CD1c-positive myeloid dendritic cell (primary cell): Measurements from ENCODE around the gene RPLP2.

Experiments
- DNase-seq: peaks from one replicate; pipeline ENCODE4 v3.0.0-alpha.2; 2016; ENCODE audit errors: extremely low spot score

RPLP2 gene

DNA sequence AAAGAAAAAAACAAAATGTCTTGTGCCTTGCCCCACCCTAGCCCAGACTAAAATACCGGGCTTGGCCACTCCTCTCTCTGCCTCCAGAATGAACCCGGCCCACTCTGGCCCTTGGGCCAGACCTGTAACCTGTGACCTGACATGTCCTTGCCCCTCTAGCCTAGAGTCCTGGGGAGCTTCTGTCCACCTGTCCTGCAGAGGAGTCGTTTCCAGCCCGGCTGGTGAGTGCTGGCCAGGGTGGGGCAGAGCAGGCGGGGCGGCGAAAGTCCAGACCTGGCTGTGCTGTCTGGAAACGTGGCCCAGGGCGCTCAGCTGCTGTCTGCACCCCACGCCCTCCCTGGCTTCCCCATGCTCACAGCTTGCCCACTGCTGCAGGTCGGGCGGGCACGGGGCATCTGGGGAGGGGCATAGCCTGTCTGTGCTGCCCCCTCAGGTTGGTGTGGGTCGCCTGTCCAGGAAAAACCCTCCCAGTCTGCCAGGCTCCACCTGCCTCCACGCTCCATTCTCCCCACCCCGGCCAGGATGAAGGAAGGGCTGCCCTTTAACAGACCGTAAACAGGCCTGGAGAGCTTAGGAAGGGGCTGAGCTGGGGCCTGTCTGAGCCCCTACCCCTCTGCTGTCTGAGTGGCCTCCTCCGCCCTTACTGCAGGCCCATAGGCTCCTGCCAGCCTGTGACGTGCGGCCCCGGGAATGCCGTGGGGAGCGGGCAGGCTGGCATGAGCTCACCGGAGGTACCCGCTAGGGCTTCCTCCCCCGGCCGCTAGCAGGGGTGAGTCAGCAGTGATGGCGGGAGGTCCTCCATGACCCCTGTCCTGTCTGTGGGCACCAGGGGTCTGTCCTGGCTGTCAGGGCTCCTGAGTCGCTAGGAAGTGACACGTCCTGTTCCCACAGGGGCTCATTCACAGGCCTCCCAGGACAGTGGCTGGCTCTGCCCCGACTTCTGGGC, 24.9 kb downstream of the RPLP2 start:
- peak; percentile 57 for DNase-seq

DNA sequence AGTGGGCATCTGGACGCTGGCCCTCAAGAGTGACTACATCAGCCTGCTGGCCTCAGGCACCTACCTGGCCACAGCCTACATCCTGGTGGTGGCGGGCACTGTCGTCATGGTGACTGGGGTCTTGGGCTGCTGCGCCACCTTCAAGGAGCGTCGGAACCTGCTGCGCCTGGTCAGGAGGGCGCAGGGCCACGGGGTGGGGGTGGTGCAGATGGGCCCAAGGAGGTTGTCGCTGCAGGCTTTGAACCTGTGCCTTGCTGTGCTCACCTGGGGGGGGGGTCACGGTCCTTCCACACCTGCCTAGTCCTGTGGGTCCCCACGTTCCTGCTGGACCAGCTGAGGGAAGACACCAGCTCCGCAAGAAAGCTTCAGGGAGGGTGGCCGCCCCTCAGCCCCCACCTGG, 26.5 kb downstream of the RPLP2 start:
- no peak for DNase-seq

DNA sequence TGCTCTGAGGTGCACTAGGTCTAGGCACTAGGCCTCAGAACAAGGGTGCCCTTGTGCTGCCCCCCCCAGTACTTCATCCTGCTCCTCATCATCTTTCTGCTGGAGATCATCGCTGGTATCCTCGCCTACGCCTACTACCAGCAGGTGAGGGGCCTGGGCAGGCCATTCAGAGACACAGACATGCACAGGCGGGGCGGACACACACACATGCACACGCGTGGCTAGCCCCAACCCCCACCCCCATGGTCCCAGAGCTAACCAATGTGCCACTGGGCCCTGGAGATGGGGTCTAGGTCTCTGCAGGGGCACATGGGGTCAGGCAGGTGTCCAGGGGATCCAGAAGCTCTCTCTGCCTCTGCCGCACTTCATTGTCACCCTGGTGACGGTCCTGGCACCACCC, 26.9 kb downstream of the RPLP2 start:
- no peak for DNase-seq

DNA sequence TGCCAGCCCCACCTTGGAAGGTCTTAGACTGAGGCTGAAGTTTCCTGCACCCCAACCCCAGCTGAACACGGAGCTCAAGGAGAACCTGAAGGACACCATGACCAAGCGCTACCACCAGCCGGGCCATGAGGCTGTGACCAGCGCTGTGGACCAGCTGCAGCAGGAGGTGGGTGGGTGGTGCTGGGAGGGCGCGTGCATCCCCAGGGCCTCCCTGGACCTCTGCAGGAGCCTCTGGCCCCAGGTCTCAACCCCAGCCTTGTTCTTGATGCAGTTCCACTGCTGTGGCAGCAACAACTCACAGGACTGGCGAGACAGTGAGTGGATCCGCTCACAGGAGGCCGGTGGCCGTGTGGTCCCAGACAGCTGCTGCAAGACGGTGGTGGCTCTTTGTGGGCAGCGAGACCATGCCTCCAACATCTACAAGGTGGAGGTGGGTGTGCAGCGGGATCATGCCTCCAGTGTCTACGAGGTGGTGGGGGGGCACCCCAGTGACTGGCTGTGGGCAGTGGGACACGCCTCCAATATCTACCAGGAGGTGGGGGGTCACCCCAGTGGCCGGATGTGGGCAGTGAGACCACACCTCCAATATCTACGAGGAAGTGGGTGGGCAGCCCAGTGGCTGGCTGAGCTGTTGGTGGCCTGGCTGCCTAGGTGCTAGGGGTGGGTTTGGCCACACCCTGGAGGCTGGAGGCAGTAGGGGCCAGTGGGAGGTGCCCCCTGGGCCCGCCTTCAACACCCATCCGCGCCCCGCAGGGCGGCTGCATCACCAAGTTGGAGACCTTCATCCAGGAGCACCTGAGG, 27.6 kb downstream of the RPLP2 start:
- DNase-seq, result no peak

DNA sequence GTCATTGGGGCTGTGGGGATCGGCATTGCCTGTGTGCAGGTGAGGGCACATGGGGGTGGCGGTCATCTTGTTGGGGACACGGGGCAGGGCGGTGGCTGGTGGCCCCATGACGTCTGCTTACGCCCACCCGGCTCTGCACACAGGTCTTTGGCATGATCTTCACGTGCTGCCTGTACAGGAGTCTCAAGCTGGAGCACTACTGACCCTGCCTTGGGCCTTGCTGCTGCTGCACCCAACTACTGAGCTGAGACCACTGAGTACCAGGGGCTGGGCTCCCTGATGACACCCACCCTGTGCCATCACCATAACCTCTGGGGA, 28.2 kb downstream of the RPLP2 start:
- no peak for DNase-seq

DNA sequence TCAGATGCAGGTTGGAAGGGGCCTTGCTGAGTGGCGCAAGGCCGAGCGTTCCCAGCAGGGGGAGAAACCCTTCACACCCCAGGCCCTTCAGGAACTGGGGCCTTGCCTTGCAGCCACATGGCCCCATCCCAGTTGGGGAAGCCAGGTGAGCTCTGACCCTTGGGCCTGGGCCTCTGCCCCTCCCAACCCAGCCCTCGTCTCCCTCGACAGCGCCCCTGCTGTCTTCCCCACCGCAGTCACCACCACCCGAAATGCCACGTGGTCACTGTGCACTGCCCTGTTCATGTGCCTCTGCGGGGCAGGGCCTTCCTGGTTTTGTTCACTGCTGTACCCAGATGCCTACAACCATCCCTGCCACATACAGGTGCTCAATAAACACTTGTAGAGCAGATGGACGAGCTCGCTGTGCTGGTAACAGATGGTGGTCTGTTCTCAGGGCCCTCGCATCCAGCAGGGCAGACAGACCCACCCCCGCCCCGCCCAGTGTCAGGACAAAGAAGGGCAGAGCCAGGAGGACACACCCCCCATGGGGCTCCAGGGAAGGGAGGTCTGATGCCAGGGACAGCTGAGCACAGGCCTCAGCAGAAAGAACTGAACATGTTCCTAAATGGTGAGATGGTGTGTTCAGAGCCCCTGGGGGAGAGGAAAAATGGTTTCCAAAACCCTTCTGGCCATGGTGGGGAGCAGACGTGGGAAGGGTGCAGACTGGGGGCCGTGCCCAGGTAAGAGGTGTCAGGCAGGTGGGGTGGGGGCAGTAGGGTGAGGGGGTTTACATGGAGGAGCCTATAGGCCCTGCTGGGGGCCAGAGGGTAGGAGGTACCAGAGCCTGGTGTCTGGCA, 28.9 kb downstream of the RPLP2 start:
- no peak for DNase-seq

DNA sequence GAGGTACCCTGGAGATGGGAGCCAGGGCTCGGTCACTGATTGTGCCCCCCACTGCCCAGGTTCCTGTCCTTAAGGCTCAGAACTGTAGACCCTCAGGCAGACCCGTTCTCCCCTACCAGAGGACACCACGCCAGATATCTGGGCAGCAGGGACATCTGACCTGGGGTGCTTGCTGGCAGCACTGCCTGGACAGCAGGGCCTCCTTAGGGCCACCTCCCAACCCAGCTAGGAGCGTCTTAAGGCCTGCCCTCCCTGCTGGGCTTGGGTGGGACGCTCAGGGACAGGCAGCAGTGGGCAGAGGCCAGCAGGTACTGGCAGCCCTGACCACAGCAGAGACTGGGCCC, 29.5 kb downstream of the RPLP2 start:
- DNase-seq, result no peak

DNA sequence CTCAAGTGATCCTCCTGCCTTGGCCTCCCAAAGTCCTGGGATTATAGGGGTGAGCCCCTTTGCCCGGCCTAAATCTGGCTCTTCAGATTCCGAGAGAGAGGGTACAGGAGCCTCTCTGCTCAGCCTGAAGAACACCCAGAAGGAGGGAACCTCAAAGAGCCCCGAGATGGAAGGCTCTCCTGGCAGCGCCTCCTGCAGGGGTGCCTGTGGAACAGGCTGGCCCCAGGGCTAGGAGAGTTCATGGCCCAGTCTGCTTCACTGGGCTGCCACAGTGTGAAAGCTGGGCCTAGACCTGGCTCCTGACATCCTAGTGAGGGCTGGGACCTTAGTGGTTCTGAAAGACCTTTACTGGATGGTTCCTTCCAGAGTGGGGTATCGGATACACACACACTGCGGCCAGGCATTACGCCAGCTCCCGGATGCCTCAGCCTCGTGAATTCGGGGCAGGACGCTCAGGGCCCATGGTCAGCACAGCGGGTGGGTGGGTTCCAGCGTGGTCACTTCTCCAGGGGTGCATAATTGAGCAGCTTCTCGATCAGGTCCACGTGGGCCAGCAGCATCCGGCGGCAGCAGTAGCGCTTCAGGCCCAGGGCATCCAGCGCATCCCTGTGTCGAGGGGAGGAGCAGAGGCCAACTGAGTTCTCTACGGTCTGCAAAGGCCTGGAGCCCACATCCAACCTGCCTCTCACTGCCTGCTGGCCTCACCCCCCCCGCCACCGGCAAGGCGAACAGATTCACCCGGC, 30.3 kb downstream of the RPLP2 start:
- no peak for DNase-seq

DNA sequence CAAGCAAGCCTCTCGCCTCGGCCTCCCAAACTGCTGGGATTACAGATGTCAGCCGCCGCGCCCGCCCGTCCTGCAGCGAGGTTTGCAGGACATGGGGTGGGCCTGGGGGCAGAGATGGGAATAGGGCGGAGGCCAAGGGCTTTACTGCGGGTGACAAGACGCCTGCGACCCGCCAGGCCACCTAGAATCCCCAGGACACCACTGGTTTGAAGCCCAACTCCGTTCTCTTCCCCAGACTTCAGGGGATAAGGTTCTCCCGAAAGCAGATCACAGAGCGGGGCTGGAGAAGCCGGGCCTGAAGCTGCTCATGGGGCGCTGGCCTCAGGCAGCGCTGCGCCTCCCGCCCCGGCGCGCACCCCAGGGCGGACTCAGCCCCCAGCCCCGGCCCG, 32.2 kb downstream of the RPLP2 start:
- DNase-seq, result no peak

DNA sequence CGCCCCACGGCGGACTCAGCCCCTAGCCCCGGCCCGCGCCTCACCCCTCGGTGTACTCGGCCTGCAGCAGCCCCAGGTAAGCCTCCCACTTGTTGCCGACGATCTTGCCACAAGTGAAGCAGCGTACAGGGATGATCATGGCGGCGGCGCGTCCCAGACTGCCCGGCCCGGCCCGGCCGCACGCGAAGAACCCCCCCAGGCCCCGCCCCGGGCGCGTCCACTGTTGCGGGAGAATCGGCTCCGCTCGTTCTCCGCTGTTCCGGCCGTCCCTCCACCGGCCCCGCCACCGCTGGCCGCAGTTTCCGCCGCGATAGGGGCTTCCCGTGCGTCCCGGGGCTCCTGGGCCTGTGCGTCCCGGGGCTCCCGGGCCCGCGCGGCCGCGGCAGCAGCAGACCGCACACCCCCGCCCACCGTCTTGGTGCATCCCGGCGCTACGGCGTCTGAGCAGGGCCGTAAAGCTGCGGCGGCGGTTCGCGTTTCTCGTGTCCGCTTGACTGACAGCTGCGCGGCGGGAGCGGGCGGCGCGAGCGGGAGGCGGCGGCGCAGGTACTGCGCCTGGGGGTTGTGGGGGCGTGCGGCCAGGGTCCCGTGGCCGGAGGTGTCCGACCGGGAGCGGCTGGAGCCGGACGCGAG, 32.7 kb downstream of the RPLP2 start, which contains the start of the genes POLR2L and TSPAN4:
Gene POLR2L (minus strand): TSS at position 160 of the 633 bp plus-strand sequence. CDS start 21 bp downstream, at position 139.
Gene TSPAN4 (plus strand): TSS at position 483 of the 633 bp plus-strand sequence. CDS start 7,453 bp downstream, outside the sequence.
- peak; percentile 93 for DNase-seq

DNA sequence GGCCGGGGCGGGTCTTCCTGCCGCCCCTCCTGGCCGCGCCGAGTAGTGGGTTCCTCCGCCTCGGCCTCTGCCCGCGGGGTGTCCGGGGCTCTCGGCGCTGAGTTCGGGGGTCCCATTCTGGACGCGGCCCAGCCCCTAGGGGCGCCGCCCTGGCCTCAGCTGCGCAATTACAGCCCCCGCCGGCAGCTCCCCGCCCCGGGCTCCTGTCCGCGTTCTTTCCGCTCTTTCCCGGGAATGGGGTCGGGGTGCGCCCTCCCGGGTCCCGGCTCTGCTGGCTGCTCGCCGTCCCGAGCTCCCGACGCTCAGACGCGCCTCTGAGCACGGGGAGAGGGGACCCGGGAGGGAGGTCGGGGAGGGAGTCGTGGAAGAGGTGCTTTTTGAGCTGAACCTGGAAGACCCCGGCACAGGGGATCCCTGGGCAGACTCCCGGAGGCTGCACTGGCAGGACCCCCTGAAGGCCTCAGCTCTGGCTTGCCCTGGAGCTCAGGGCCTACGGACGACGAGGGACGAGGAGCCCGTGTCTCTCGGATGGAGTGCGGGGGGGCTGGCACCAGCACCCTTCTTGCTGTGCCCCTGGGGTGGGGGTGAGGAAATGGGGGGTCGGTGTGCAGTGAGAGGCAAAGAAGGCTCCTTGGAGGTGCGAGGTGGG, 33.4 kb downstream of the RPLP2 start:
- no peak for DNase-seq

DNA sequence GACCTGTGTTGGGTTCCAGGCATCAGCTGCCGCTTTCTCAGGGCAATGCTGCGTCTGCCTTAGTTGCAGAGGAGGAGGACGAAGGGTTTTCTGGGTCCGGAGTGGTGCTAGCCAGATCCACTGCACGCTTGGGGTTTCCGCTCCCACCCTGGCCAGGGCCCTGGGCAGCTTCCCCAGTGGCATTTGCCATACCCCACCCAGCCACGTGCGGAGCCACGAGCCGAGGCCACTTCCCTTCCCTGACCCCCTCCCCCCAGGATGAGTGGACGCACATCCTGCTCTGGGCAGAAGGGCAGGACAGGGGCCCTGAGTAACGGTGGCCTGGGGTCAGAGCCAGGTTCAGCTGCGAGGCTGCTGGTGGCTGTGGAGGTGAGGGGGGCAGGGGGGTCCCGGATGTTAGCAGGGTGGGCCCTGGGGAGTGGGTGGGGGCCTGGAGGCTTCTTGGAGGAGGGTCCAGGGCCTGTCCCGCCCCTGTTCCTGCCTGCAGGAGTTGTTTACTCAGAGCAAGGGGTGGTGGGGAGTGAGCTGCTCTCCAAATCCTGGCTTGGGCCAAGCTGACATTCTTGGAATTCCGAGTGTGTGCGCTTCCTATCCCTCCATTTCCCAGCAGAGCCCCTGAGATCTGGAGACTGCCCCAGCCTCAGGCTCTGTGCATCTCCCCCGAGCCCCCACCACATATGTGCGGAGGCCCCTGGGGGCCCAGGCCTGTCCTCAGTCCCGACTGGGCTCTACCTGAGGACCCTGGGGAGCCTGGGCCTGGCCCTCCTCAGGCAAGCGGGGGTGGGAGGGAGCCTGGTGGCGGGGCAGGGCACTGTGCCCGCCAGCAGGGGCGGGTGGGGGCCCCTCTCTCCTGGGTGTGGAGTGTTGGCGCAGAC, 34.3 kb downstream of the RPLP2 start:
- DNase-seq, result peak; percentile 75

DNA sequence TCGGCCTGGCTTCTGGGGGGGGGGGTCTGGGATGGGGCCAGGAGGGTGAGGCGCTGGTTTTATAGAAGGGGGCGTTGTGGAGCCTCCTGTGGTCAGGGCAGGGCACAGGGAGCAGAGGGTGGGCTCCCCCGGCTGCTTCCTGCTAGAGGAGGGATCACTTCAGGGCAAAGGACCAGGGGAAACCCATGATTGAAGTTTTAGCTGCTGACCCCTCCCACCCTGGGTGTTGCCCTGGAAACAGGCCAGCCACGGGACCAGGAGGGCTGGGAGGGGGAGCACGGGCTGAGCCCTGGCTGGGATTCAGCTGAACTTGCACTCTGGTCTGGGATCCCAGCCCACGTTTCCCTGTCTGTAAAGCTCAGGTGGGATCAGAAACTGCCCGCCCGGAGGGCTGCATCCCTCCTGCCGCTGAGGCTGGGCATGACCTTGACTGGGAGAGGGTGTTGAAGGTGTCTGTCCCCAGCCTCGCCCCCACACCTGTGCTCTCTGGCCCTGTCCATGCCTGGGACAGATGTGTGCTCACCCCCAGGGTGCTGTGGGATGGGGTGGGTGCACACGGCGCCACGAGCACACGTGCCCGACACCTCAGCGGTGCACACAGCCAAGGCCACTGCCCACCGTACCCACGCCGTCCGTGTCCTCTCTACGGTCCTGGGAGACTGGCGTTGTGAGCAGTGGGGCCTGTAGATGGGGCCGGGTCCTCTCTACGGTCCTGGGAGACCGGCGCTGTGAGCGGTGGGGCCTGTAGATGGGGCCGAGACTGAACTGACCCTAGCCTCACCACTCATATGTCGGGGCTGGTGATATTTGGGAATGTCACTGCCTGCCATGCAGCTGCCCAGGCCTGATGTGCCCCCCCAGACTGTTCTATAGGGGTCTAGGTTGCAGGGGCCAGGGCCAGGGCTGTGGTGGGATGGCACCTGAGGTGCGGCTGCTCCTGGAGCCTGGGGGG, 35.2 kb downstream of the RPLP2 start:
- peak; percentile 53 for DNase-seq

DNA sequence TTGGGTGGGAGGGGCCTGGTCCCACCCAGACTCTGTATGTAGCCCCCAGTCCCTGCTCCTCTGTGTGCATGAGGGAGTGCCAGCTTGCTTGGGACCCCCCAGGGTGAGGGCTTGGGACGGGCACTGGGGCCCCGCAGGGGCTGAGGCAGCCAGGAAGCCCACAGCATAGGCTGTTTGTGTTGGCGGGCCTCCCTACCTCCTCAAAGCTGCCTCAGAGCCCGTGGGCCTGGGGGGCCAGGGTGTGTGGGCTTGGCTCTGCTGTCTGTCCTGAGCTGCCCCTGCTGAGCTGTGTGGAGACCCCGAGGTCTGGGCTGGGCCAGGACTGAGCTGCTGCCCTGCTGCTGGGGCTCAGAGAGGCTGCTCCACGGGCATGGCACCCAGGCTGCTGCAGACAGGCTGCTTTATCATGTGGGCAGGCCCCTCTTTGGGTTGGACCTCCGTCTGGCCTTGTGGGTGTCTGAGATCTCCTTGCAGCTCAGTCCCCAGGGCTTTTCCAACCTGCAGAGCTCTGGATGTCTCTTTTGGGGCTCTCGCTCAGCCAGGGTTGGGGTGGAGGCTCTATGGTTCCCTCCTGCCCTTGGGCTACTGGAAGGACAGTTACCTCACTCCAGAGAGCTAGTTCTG, 36.2 kb downstream of the RPLP2 start:
- DNase-seq, result no peak

DNA sequence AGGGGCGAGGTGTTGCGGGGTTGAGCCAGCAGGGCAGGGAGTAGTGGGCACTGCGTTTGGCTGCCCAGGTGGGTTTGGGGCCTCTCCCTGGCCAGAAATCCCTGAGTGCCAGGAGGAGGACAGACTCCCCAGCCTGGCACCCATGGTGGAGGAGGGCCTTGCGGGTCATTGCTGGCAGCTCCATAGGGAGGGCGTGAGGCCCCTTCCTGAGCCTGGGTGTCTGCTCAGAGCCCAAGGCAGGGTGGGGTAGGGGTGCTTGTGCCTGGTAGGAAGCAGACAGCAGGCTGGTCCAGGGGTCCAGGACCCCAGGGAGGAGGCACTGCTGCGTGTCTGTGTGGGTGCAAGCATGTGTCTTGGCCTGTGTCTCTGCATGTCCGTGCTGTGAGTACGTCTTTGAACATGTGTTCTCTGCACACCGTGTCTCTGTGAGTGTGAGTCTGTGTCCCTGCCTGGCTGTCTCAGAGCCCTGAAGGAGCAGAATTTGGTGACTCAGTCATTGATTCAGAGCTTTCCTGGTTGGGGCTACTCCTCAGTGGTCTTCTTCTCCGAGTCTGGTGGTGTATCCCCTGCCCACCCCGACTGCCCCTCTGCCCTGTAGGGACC, 36.8 kb downstream of the RPLP2 start:
- DNase-seq, result no peak

DNA sequence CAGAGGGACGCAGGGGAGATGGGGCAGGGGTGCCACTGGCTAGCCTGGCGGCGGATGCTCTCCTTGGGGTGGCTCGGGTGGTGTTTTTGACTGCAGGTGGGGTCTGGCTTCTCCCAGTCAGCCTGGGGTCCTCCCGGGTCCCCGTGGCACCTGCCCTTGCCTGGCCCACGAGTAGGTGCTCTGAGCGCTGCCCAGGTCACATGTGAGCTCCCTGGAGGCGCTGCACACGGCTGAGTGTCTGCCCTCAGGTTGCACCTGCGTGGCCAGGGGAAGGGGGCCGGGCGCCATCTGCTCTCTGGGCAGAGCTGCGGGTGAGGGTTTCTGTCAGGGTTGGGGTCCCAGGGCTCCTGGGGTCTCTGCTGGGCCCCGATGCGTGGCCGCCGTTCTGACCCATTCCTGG, 38.1 kb downstream of the RPLP2 start:
- DNase-seq, result no peak

DNA sequence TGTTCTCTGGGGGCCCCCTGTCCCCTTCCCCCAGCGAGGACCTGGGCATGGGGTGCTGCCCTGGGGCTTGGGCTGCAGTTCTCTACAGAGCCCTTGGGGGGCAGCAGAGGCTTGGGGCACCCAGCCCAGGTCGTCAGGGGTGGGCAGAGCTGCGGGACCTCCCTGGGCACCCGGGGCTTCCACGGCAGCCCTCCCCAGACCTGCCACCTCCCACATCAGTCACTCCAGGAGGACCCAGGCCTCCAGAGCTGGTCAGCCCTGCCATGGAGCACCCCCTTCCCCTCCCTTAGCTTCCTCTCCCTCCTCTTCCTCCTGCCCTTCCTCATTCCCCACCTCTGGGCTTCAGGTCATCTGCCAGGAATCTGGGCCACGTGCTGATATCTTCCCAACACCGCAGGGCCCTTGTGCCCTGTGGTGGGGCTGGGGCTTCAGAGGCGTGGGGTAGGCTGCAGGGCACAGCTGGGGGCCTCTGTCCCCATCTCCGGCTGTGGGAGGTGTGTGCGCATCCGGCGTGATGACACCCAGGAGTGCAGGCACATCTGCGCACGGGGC, 38.7 kb downstream of the RPLP2 start:
- peak; percentile 55 for DNase-seq
